Measurements from ENCODE around the gene SAAL1. TPM values are rescaled to one million over a fixed set of nuclear protein-coding genes. Genes with fewer than 3 reads are reported as not detected.

SAAL1 gene, protein sequence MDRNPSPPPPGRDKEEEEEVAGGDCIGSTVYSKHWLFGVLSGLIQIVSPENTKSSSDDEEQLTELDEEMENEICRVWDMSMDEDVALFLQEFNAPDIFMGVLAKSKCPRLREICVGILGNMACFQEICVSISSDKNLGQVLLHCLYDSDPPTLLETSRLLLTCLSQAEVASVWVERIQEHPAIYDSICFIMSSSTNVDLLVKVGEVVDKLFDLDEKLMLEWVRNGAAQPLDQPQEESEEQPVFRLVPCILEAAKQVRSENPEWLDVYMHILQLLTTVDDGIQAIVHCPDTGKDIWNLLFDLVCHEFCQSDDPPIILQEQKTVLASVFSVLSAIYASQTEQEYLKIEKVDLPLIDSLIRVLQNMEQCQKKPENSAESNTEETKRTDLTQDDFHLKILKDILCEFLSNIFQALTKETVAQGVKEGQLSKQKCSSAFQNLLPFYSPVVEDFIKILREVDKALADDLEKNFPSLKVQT
- total RNA-seq (2011; cell fraction: chromatin; rRNA removed; ENCODE audit: low replicate concordance): 31.8 and 69.0 TPM in 2 replicates
- 25.4 and 33.4 TPM in 2 replicates for total RNA-seq (2011; cell fraction: nucleolus; rRNA removed)
- 23.9 and 37.7 TPM in 2 replicates for total RNA-seq (2011; cell fraction: nucleoplasm; rRNA removed)
- total RNA-seq (2014; rRNA removed) (40.9 and 42.8 TPM in 2 replicates), total RNA-seq (2014; rRNA removed; fragmentation: Illumina TruSeq; extraction: Trizol) (56.4 and 61.7 TPM in 2 replicates), total RNA-seq (2015; rRNA removed; fragmentation: Illumina TruSeq; extraction: Trizol) (61.1 and 61.2 TPM in 2 replicates), total RNA-seq (2021) (35.8 and 38.9 TPM in 2 replicates), polyA plus RNA-seq (2011; rRNA removed) (42.1 and 57.0 TPM in 2 replicates), polyA plus RNA-seq (2014; fragmentation: Illumina TruSeq; extraction: Trizol) (69.5 and 77.5 TPM in 2 replicates), polyA plus RNA-seq (2014; fragmentation: Nextera tagmentation; extraction: Ambion mirVana) (10 to 100 TPM; 42.3 to 42.6 TPM), polyA plus RNA-seq (2014; rRNA removed) (57.6 TPM in 2 replicates), polyA minus RNA-seq (2011; rRNA and poly(A)+ RNA removed) (39.0 and 40.2 TPM in 2 replicates), Bru-seq, nascent RNA (percentile 89 among the genes with signal in this experiment), BruChase-seq, experiment 1, labeled RNA remaining after a 2-hour chase (percentile 91 among the genes with signal in this experiment), BruChase-seq, experiment 2, labeled RNA remaining after a 6-hour chase (percentile 91 among the genes with signal in this experiment)
- polyA plus RNA-seq (2011; cell fraction: cytosol; rRNA removed): 16.8 and 28.7 TPM in 2 replicates
- polyA plus RNA-seq (2011; cell fraction: nucleus; rRNA removed): 29.3 and 32.0 TPM in 2 replicates
- polyA plus RNA-seq (2012): 23.9 and 36.0 TPM in 2 replicates
- 10.0 and 17.4 TPM in 2 replicates for polyA minus RNA-seq (2011; cell fraction: cytosol; rRNA and poly(A)+ RNA removed)
- 24.6 and 35.7 TPM in 2 replicates for polyA minus RNA-seq (2011; cell fraction: nucleus; rRNA and poly(A)+ RNA removed)
- long read RNA-seq, experiment 1, transcript SAAL1-202 (12 exons, 1,582 nt): major isoform, 86 of 155 reads
- long read RNA-seq, experiment 1, transcript SAAL1-201 (12 exons, 1,518 nt): minor isoform, 21 of 155 reads
- long read RNA-seq, experiment 1, transcript SAAL1-206 (2 exons, 471 nt): minor isoform, 12 of 155 reads
- long read RNA-seq, experiment 1, partial matches to known transcripts: 10 of 155 reads
- long read RNA-seq, experiment 1, other reads (novel, unspliced or antisense): 23 of 155 reads
- long read RNA-seq, experiment 2, transcript SAAL1-210 (12 exons, 1,526 nt): major isoform, 8 of 63 reads
- long read RNA-seq, experiment 2, partial matches to known transcripts: 33 of 63 reads
- long read RNA-seq, experiment 2, other reads (novel, unspliced or antisense): 21 of 63 reads
- long read RNA-seq, experiment 3, transcript SAAL1-202 (12 exons, 1,582 nt): major isoform, 37 of 59 reads
- long read RNA-seq, experiment 3, transcript SAAL1-201 (12 exons, 1,518 nt): minor isoform, 13 of 59 reads
- long read RNA-seq, experiment 3, partial matches to known transcripts: 0 of 59 reads
- long read RNA-seq, experiment 3, other reads (novel, unspliced or antisense): 7 of 59 reads

- 8% methylated on average over 23 of the region's 48 CpGs for WGBS (ENCODE audit: insufficient coverage, low coverage, missing lambda C conversion rate)
- H3K36me3 ChIP-seq (ENCODE audit: control insufficient read depth, insufficient read depth, low read length): peaks cover 36% of the 10 kb centered on the region
- H3K27ac ChIP-seq (ENCODE audit: extremely low read depth, low read depth, low read length): peak within 1 kb of the TSS; percentile 67
- ChIA-PET POLR2A (interaction anchor here (0.5 to 1.1 kb wide), 7 partner anchors 9 to 672 kb away, joined by 3 to 5 read pairs (median 3); no protein-coding TSS in a partner anchor), CTCF (ENCODE audit: low intra/inter-chr PET ratio) (interaction anchor here (1.2 kb wide), 1 partner anchor 114 kb away, joined by 5 read pairs; no protein-coding TSS in a partner anchor)
- peaks cover 0 to 2% of the 10 kb centered on the region in 2 experiments; a peak in 1 of 5 replicates for H3K27me3 ChIP-seq (ENCODE audit: control insufficient read depth in 2 of 2, insufficient read depth in 2 of 2, low read length in 2 of 2)
- peak within 1 kb of the TSS; percentile 88 for H3K4me2 ChIP-seq (ENCODE audit: insufficient read depth, low read length)
- H3K79me2 ChIP-seq (ENCODE audit: control insufficient read depth, insufficient read depth, low read length): peaks cover 36% of the 10 kb centered on the region
- intact Hi-C loops (cut with micrococcal nuclease): loop anchor here (2.0 to 5.0 kb wide), 2 partner anchors 94 to 115 kb away; partner anchors contain the start of gene SERGEF
- H3K9me3 ChIP-seq (replicated peaks; ENCODE audit: control insufficient read depth, insufficient read depth, low read depth, low read length): no peaks in the 10 kb centered on the region
- H3K4me3 ChIP-seq: peak within 1 kb of the TSS; percentile 91
- H3K9ac ChIP-seq (ENCODE audit: insufficient read depth in 1 of 2, low read depth in 2 of 2, low read length in 2 of 2): peak within 1 kb of the TSS; percentile 77 to 95
- in situ Hi-C loops (cut with MboI): no loop called here
- peak; percentile 85 for FAIRE-seq
- no peaks in the 10 kb centered on the region for H3K9me1 ChIP-seq (ENCODE audit: control insufficient read depth, insufficient read depth, low read length)
- H2AFZ ChIP-seq (ENCODE audit: low read depth, low read length): peak within 1 kb of the TSS; percentile 97
- DNase-seq (ENCODE audit: extremely low read depth in 1 of 4, low spot score in 3 of 4): peak; percentile 91 to 94 (median 92)
- no TSS peak for BruUV-seq (replicated peaks)
- H4K20me1 ChIP-seq (replicated peaks; ENCODE audit: control insufficient read depth, insufficient read depth, low read length): no peaks in the 10 kb centered on the region
- ATAC-seq: peak; percentile 99
- H3K4me1 ChIP-seq (replicated peaks in 1 of 2; ENCODE audit: control insufficient read depth in 2 of 2, insufficient read depth in 2 of 2, low read length in 2 of 2): peaks cover 0 to 5% of the 10 kb centered on the region in 2 experiments; a peak in 3 of 5 replicates
- 0 out of 2 replicates have a peak, but pooled peaks have one; percentile 25 for TF ChIP-seq ZNF76 (CRISPR knock-in tag; IDR thresholded peaks at IDR 0.05; ENCODE audit: borderline replicate concordance)
- no peak for TF ChIP-seq ZNF121 (CRISPR knock-in tag; conservative IDR thresholded peaks at IDR 0.05)
- no peak for TF ChIP-seq CREBBP (IDR thresholded peaks at IDR 0.05; ENCODE audit: low read depth, low read length)
- TF ChIP-seq ESRRB (CRISPR knock-in tag; IDR thresholded peaks at IDR 0.05; ENCODE audit: borderline replicate concordance): no peak
- TF ChIP-seq ZNF785 (CRISPR knock-in tag; IDR thresholded peaks at IDR 0.05): no peak
- TF ChIP-seq, protein P1, sequence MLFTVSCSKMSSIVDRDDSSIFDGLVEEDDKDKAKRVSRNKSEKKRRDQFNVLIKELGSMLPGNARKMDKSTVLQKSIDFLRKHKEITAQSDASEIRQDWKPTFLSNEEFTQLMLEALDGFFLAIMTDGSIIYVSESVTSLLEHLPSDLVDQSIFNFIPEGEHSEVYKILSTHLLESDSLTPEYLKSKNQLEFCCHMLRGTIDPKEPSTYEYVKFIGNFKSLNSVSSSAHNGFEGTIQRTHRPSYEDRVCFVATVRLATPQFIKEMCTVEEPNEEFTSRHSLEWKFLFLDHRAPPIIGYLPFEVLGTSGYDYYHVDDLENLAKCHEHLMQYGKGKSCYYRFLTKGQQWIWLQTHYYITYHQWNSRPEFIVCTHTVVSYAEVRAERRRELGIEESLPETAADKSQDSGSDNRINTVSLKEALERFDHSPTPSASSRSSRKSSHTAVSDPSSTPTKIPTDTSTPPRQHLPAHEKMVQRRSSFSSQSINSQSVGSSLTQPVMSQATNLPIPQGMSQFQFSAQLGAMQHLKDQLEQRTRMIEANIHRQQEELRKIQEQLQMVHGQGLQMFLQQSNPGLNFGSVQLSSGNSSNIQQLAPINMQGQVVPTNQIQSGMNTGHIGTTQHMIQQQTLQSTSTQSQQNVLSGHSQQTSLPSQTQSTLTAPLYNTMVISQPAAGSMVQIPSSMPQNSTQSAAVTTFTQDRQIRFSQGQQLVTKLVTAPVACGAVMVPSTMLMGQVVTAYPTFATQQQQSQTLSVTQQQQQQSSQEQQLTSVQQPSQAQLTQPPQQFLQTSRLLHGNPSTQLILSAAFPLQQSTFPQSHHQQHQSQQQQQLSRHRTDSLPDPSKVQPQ (CRISPR knock-in tag; IDR thresholded peaks at IDR 0.05; ENCODE audit: borderline replicate concordance): no peak
- TF ChIP-seq TCF7 (IDR thresholded peaks at IDR 0.05; ENCODE audit: borderline replicate concordance): peak; percentile 70; the same call in 1 of the 2 replicates
- no peak for TF ChIP-seq TAL1 (IDR thresholded peaks at IDR 0.05)
Measured at GRCh38 chr11:18105802-18106574, at the start of gene SAAL1. Gene SAAL1 (minus strand): TSS chr11:18106082. CDS start chr11:18106041, 41 bp downstream.
